ENCODE results near the gene VWA8.
"Not testable (repeated sequence)": the region's sequence is repeated elsewhere in the genome, so short reads cannot be mapped to it uniquely, and the experiment has no call there.

Gene VWA8

GRCh38 chr13:41546372-41547190 is 414.3 kb downstream of the VWA8 start:
- no peak for DNase-seq

- DNase-seq, result no peak
Measured at GRCh38 chr13:41545432-41545707, 415.5 kb downstream of the VWA8 start.

GRCh38 chr13:41543664-41544300 is 417.1 kb downstream of the VWA8 start:
- no peak for DNase-seq

- not testable (repeated sequence) for DNase-seq
Measured at GRCh38 chr13:41542799-41543198, 418.1 kb downstream of the VWA8 start.

GRCh38 chr13:41542281-41542680 is 418.6 kb downstream of the VWA8 start:
- DNase-seq, result no peak

GRCh38 chr13:41541142-41541938 is 419.6 kb downstream of the VWA8 start:
- DNase-seq, result no peak

GRCh38 chr13:41540240-41540639 is 420.7 kb downstream of the VWA8 start:
- peak; percentile 21 for DNase-seq

- no peak for DNase-seq
Measured at GRCh38 chr13:41533266-41534052, 427.4 kb downstream of the VWA8 start.

- no peak for DNase-seq
Measured at GRCh38 chr13:41528021-41528420, 432.9 kb downstream of the VWA8 start.

GRCh38 chr13:41520660-41521630 is 440.0 kb downstream of the VWA8 start:
- DNase-seq, result no peak

- DNase-seq, result no peak
Measured at GRCh38 chr13:41520016-41520659, 440.8 kb downstream of the VWA8 start.
